GM12801 (cell line): ENCODE measurements around the gene GFI1B.

ENCODE experiments used
- CTCF ChIP-seq: IDR thresholded peaks from one replicate; pipeline ENCODE4 v1.5.1; 2011; ENCODE audit warnings: control low read depth; ENCODE audit not compliant: insufficient read length; ENCODE audit errors: extremely low read depth

GFI1B gene

DNA sequence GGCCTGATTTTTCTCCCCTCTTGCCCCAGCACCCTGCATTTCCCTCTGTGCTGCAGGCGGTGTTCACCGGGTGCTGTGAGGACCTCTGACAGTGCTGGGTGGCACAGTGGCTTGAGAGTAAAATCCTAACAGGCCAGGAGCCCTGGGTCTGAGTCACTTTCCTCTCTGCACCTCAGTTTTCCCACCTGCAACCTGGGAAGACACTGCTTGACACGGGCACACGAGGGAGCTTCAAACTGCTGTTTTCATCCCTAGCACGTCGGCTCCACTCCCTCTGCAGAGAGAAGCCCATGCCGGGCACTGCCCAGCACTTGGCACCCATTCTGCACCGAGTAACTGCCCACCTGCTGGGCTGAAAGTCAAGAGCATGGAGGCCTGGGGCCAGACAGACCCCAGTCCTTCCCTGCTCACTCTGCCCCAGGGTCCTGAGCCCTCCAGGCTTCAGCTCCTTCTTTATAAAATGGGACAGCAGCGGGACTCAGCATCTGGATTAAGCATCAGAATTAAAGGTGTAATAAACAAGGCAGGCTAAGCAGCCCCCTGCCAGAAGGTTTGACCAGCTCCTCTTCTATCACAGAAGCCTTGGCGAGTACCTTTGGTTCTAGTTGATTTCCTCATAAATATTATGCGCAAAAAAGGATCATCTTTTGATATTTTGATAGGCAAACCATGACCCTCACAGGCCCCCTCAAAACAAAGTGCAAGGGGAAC lies 5.2 kb downstream of the GFI1B start:
- TF ChIP-seq CTCF: no peak

GRCh38 chr9:132984202-132985070 lies 5.9 kb downstream of the GFI1B start:
- TF ChIP-seq CTCF: no peak

DNA sequence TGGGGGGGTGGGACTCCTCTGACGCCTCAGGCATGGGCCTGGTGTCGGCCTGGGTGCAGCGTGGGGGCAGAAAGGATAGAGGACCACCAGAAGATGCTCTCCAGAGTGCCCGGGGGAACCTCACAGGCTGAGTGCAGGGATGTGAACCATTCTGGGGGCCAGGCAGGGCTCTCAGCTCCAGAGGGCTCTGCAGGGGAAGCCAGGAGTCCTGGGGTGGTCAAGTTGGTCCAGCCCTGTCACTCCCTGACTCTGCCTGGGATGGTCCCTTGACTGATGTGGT lies 6.5 kb downstream of the GFI1B start:
- no peak for TF ChIP-seq CTCF

DNA sequence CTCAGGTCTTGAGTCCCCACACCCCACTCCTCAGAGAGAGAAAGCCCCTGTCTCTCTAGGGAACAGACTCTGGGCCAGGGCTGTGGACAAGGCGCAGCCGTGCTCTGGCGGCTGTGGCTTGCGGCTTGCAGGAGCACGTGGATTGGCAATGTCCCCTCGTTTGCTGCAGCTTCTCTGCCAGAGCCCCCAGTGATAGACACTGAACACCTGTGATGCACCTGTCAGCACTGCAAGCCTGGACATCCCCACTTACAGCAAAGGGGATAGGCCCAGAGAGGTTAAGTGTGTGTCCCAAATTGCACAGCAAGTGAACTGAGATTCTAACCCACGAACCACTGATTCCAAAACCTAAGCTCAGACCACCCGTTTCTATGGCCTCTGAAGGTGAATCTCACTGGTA lies 7.0 kb downstream of the GFI1B start:
- TF ChIP-seq CTCF: no peak

DNA sequence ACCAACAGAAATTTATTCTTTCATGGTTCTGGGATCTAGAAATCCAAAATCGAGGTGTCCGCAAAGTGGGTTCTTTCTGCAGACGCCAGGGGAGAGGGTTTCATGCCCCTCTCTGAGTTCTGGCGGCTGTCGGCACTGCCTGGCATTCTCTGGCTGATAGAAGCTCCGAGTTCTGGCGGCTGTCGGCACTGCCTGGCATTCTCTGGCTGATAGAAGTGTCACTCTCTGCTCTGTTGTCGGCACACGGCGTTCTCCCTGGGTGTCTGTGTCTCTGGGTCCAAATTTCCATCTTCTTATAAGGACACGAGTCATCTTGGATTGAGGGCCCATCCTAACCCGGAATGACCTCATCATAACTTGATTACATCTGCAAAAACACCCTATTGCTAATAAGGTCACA lies 7.6 kb downstream of the GFI1B start:
- no peak for TF ChIP-seq CTCF

DNA sequence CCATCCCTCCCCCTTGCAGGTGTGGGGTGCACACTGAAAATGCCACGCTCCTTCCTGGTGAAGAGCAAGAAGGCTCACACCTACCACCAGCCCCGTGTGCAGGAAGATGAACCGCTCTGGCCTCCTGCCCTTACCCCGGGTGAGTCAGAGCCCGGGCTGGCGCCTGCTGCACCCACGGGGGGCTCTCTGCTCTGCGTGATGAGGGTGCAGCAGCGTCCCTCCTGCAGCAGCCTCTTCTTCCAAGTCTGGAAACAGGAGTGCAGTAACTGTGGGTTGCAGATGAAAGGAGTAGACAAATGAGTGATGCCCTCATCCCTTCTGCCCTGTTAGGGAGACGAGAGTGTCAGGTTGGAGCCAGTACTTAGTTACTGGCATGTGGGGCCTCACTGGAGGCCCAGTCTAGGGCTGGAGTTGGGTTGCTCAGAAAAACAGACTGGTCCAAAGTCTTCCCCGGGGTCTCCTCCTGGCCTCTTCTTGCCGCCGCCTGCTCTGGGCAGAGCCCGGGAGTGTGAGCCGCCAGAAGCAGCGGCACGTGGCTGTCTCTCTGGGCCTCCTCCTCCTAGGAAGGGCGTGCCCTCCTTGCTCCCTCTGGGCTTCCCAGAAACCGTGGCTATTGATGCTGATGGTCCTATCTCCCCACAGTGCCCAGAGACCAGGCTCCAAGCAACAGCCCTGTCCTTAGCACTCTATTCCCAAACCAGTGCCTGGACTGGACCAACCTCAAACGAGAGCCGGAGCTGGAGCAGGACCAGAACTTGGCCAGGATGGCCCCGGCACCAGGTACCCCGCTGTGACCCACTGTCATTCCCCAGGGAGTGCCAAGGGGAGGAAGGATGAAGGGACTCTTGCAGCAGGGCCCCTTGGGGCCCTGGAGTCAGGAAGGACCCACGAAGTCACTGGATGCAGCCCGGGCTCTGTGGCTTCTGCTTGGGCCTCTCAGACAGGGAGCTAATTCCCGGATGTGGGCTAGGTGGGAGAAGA lies 8.4 kb downstream of the GFI1B start:
- TF ChIP-seq CTCF: no peak
